Small intestine (tissue), 7 donors: Measurements from ENCODE around the gene TRPM3. TPM values are rescaled to one million over a fixed set of nuclear protein-coding genes. Genes with fewer than 3 reads are reported as not detected.
A peak's percentile ranks its signal among the peaks of the same experiment; 100 is the strongest.

ENCODE experiments used
- DNase-seq, 2 donors: peaks; one replicate each; pipeline versions ENCODE4 v3.0.0 to v3.0.0-alpha.2; 2013
- FAIRE-seq: peaks from 2 replicates; lab custom pipeline; 2012; peaks lifted over from hg19 to GRCh38; lab: Jason Lieb, UNC
- H3K27ac ChIP-seq, 3 donors: one replicate each; pipeline ENCODE4 v1.5.1; 2013; ENCODE audit warnings: low read length in 2 of 3, mild to moderate bottlenecking in 2 of 3, control low read depth in 1 of 3, inconsistent platforms in 1 of 3, low read depth in 1 of 3, moderate library complexity in 1 of 3
- H3K27me3 ChIP-seq, 3 donors: one replicate each; pipeline ENCODE4 v1.6.1; 2013; ENCODE audit warnings: low read length in 3 of 3, inconsistent platforms in 1 of 3; ENCODE audit not compliant: control insufficient read depth in 3 of 3, insufficient read depth in 3 of 3
- H3K36me3 ChIP-seq, 3 donors: one replicate each; pipeline ENCODE4 v1.6.1; 2013; ENCODE audit warnings: low read length in 3 of 3, inconsistent platforms in 1 of 3, low read depth in 1 of 3, mild to moderate bottlenecking in 1 of 3, moderate library complexity in 1 of 3; ENCODE audit not compliant: control insufficient read depth in 3 of 3, insufficient read depth in 2 of 3
- H3K4me1 ChIP-seq, 3 donors: one replicate each; pipeline ENCODE4 v1.6.1; 2013; ENCODE audit warnings: low read length in 2 of 3, inconsistent platforms in 1 of 3, low read depth in 1 of 3, mild to moderate bottlenecking in 1 of 3, moderate library complexity in 1 of 3; ENCODE audit not compliant: control insufficient read depth in 3 of 3, insufficient read depth in 2 of 3
- H3K4me3 ChIP-seq, 3 donors: one replicate each; pipeline ENCODE4 v1.5.1; 2013; ENCODE audit warnings: low read length in 3 of 3, control low read depth in 1 of 3, inconsistent platforms in 1 of 3, low read depth in 1 of 3, mild to moderate bottlenecking in 1 of 3, moderate library complexity in 1 of 3
- H3K9me3 ChIP-seq, 2 donors: one replicate each; pipeline ENCODE4 v1.6.1; 2013; ENCODE audit warnings: low read depth in 1 of 2, low read length in 1 of 2; ENCODE audit not compliant: control insufficient read depth in 2 of 2, insufficient read depth in 1 of 2
- WGBS, 3 donors: extraction: QIAGEN DNeasy Blood & Tissue Kit; methylation state at CpG; one replicate each; pipeline ENCODE4 v1.1.7; 2013; 5-methylcytosine and 5-hydroxymethylcytosine counted together
- polyA plus RNA-seq, 4 donors: library from polyadenylated mRNA; stranded (reverse) in 3 of 4; unstranded in 1 of 4; fragments of 200-250 nt in 3 of 4; fragments of 120-200 nt in 1 of 4; gene quantifications; one replicate each; pipeline versions ENCODE4 v1.2.1 to v1.2.3, GENCODE V29; 2013
- donor health status: healthy with polysubstance abuse.
- donor health status: control.
- donor health status: control.
- donor health status: Bipolar disorder and iron deficiency.
- donor health status: healthy.

TRPM3 gene
- polyA plus RNA-seq, 4 donors = 0.15 to 2.5 (median 0.78) TPM

DNA sequence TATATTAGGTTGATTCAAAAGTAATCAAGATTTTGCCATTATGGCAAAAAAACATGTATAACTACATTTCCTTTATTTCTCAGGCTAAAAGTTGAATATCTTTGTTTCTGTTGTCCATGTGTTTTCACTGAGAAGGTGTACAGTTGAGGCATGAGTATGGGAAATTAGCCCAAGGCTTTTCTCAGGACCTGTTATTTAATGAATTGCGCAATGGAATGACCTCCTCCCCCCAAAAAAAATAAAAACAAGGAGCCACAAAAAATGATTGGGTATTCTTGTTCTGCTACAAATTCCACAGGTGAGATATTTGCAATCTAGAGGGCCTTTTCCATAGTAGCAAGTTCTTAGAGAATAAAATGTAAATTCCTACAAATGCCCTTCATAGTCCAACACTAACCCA is 186.8 kb downstream of the TRPM3 start:
- WGBS, 3 donors = 86 to 97% (median 97%) methylated on average over 1 of the region's 1 CpG
- DNase-seq (no peak), FAIRE-seq (no peak)
- no peak overlapping the region for H3K4me3 ChIP-seq
- no peaks in the 10 kb centered on the region for H3K36me3 ChIP-seq
- H3K4me1 ChIP-seq = no peaks in the 10 kb centered on the region
- H3K27ac ChIP-seq = no peak overlapping the region
- no peaks in the 10 kb centered on the region for H3K9me3 ChIP-seq
- H3K27me3 ChIP-seq = no peaks in the 10 kb centered on the region

DNA sequence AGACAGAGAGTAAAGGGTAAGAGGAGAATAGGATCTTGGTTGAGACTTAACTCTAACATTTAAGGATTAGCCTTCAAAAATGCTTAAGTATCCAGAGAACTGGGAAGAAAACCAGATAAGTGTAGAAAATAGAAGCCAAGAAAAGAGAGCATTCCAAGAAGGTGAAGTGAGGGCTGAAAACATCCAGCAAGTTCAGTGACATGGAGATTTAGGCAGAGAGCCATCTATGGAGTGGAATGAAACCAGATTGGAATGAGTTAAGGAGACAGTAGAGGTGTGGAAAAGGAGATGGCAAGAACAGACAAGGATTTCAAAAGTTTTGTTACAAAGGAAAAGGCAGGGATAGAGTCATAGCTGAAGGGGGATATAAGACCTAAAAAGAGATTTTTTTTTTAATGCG is 188.1 kb downstream of the TRPM3 start:
- Histone ChIP-seq H3K36me3 (no peaks in the 10 kb centered on the region), H3K4me1 (no peaks in the 10 kb centered on the region), H3K9me3 (no peaks in the 10 kb centered on the region), H3K27me3 (no peaks in the 10 kb centered on the region), H3K4me3 (no peak overlapping the region), H3K27ac (no peak overlapping the region)
- DNase-seq (no peak), FAIRE-seq (no peak)
- WGBS, 3 donors = 82 to 92% (median 83%) methylated on average over 1 of the region's 1 CpG

DNA sequence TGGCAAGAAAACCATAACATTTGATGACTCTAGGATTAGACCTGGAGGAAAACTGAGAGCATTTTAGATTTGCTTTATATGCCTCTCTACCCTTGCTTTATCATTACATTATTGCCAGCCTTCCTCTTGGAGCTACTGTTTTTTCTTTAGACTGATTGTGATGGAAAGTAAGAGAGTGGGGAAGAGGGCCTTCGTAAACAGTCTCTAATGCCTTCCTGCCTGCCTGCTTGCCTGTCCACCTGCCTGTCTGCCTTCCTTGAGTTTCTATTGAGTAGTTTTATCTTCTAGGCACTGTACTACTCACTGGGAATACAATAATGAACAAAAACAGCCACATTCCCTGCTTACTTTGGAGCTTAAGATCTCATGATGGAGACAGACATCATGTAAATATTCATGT is 189.3 kb downstream of the TRPM3 start:
- no peak overlapping the region for H3K27ac ChIP-seq
- FAIRE-seq (no peak), DNase-seq (no peak)
- no peaks in the 10 kb centered on the region for H3K27me3 ChIP-seq
- no peaks in the 10 kb centered on the region for H3K9me3 ChIP-seq
- H3K36me3 ChIP-seq = no peaks in the 10 kb centered on the region
- H3K4me3 ChIP-seq = no peak overlapping the region
- H3K4me1 ChIP-seq = no peaks in the 10 kb centered on the region
- WGBS, 3 donors = 89 to 95% (median 93%) methylated on average over 1 of the region's 1 CpG

DNA sequence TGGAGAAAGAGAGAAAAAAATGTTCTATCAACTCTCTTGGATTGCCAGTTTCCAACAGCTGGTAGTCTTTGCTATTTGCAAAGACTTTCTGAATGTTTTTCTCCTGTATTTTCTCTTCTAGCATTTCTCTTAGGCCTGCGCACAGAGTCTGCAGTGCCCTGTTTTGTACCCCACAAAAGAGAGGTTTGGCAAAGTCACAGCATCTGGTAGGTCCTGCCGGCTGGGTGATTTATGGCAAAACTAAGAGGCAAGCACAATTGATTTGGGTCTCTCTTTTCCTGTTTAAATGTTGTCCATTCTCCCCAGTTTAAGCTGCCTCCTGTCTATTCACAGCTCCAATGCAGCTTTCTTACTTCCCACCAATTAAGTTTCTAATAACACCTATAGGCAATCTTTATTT is 193.9 kb downstream of the TRPM3 start:
- H3K36me3 ChIP-seq = no peaks in the 10 kb centered on the region
- H3K4me1 ChIP-seq = no peaks in the 10 kb centered on the region
- H3K27ac ChIP-seq = no peak overlapping the region
- DNase-seq (no peak), FAIRE-seq (no peak)
- no peaks in the 10 kb centered on the region for H3K9me3 ChIP-seq
- WGBS, 3 donors = 73 to 83% (median 81%) methylated on average over 2 of the region's 2 CpGs
- no peaks in the 10 kb centered on the region for H3K27me3 ChIP-seq
- no peak overlapping the region for H3K4me3 ChIP-seq

DNA sequence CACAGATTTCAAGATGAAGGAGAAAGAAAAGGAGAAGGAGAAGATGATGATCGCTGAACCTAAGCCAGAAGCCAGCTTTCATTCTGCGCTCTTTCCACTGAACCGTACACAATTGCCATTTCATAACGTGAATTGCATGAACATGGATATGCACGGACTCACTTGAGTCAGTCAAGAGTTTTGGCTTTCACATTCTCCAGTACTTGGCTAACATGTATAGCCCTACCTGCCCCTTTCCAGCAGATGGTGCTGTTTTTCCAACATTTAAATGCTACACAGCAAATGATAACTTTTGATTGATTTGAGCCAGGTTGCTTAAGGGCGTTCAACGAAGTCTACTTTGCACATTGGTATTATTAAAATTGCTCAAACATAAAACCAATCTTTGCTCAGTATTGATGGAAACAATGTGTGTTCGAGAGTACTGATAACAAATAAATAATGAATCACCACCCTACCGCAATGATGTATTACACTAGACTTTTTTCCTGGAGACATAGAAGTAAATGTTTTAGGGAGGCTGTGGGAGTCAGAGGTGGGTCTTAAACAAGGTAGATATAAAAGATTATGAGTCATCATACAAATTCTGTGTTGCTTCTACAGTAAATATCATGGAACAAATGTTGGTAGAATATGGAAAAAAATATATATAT is 196.4 kb downstream of the TRPM3 start:
- Histone ChIP-seq H3K36me3 (no peaks in the 10 kb centered on the region), H3K27ac (no peak overlapping the region), H3K27me3 (no peaks in the 10 kb centered on the region), H3K4me1 (no peaks in the 10 kb centered on the region), H3K9me3 (no peaks in the 10 kb centered on the region), H3K4me3 (no peak overlapping the region)
- DNase-seq = peak; percentile 68 to 75
- peak; percentile 15 for FAIRE-seq
- WGBS, 3 donors = 4 to 17% (median 12%) methylated on average over 9 of the region's 9 CpGs

DNA sequence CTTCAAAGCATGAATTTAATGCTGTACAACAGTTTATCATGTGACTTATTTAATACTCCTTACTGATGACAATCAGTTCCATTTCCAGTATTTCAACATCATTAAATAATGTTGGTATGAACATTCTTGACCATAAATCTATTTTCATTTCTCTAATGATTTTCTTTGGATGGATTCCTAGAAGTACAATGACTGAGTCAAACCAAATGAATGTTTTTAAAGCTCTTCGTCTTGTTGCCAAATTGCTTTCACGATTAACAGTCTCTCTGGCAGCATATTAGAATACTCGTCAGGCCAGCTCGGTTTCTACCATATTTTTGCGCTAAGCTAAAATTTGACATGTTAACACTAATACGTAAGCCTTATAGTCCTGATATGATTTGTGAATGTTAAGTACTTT is 197.0 kb downstream of the TRPM3 start:
- no peaks in the 10 kb centered on the region for H3K36me3 ChIP-seq
- 69 to 82% (median 76%) methylated on average over 6 of the region's 6 CpGs for WGBS, 3 donors
- no peak overlapping the region for H3K27ac ChIP-seq
- H3K4me1 ChIP-seq = no peaks in the 10 kb centered on the region
- no peaks in the 10 kb centered on the region for H3K27me3 ChIP-seq
- DNase-seq (no peak), FAIRE-seq (no peak)
- no peaks in the 10 kb centered on the region for H3K9me3 ChIP-seq
- H3K4me3 ChIP-seq = no peak overlapping the region

DNA sequence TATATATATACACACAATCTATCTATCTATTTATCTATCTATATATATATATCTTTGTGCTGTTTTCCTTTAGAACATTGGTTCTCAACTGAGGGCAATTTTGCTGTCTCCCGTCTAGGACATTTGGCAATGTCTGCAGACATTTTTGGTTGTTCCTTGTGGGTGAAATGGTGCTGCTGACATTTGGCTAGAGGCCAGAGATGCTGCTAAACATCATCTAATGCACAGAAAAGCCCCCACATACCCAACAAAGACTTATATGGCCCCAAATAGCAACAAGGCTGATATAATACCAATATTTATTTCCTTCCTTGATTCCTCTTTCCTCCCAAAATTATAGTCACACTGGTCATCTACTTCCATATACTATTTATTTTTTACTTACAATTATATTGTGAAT is 197.5 kb downstream of the TRPM3 start:
- no peak overlapping the region for H3K4me3 ChIP-seq
- no peaks in the 10 kb centered on the region for H3K4me1 ChIP-seq
- no peaks in the 10 kb centered on the region for H3K9me3 ChIP-seq
- no peak overlapping the region for H3K27ac ChIP-seq
- DNase-seq = no peak
- no peaks in the 10 kb centered on the region for H3K27me3 ChIP-seq
- WGBS, 3 donors = 43 to 78% (median 70%) methylated on average over 1 of the region's 1 CpG
- no peaks in the 10 kb centered on the region for H3K36me3 ChIP-seq
- no peak for FAIRE-seq

DNA sequence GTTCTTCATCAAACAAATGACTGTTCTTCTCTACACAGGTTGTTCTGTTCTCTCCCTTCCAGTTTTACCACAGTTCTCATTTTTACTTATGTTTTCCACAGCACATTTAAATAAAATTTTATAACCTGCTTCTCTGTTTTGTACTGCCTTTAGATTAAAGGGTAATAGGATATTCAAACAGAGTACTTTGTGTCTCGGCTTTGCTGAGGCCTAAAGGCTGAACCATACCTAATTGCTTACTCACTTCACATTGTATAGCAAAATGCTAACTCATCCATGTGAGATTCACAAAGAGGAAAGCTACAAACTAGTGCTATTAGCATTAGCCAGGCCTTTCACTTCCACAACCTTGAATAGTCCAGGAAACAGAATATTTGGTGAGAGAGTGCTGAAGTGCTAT is 200.3 kb downstream of the TRPM3 start:
- no peaks in the 10 kb centered on the region for H3K4me1 ChIP-seq
- DNase-seq (no peak), FAIRE-seq (no peak)
- WGBS, 3 donors = 82 to 93% (median 84%) methylated on average over 1 of the region's 1 CpG
- H3K27me3 ChIP-seq = no peaks in the 10 kb centered on the region
- H3K4me3 ChIP-seq = no peak overlapping the region
- no peaks in the 10 kb centered on the region for H3K36me3 ChIP-seq
- no peak overlapping the region for H3K27ac ChIP-seq
- no peaks in the 10 kb centered on the region for H3K9me3 ChIP-seq

DNA sequence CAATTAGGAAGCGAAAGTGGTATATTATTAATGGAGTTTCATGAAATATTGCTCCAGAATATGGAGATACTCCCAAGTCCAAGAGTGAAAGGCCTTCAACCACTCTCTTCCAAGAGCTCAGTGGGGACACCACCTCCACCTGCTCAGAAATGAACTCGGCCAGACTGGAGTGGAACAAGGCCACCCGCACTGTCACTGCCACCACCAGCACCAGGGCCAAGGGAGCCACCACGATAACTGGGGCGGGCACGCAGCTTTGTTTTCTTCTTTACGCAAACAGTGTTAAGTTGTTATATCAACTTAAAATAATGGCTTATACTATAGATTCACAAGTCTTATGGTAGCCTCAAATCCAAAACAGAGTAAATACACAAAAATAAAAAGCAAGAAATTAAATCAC is 204.1 kb downstream of the TRPM3 start:
- no peak for DNase-seq
- whole genome bisulfite sequencing, 3 donors = 93 to 95% (median 93%) methylated on average over 7 of the region's 7 CpGs
- no peak for FAIRE-seq

More for the DNA sequence above, 204.1 kb downstream of the TRPM3 start:
- Histone ChIP-seq H3K4me3 (no peak overlapping the region), H3K36me3 (no peaks in the 10 kb centered on the region), H3K9me3 (no peaks in the 10 kb centered on the region), H3K27me3 (no peaks in the 10 kb centered on the region), H3K27ac (no peak overlapping the region), H3K4me1 (no peaks in the 10 kb centered on the region)
